GM21526 (cell line): ENCODE measurements around the gene RASD1.
"Not testable (repeated sequence)": the region's sequence is repeated elsewhere in the genome, so short reads cannot be mapped to it uniquely, and the experiment has no call there.

Experiments used
- ATAC-seq: cut with Tn5 transposase; IDR thresholded peaks from one replicate; pipeline ENCODE4 v1.9.1; 2021; ENCODE audit warnings: moderate library complexity; ENCODE audit not compliant: unreplicated experiment, low FRiP score

RASD1 gene

DNA sequence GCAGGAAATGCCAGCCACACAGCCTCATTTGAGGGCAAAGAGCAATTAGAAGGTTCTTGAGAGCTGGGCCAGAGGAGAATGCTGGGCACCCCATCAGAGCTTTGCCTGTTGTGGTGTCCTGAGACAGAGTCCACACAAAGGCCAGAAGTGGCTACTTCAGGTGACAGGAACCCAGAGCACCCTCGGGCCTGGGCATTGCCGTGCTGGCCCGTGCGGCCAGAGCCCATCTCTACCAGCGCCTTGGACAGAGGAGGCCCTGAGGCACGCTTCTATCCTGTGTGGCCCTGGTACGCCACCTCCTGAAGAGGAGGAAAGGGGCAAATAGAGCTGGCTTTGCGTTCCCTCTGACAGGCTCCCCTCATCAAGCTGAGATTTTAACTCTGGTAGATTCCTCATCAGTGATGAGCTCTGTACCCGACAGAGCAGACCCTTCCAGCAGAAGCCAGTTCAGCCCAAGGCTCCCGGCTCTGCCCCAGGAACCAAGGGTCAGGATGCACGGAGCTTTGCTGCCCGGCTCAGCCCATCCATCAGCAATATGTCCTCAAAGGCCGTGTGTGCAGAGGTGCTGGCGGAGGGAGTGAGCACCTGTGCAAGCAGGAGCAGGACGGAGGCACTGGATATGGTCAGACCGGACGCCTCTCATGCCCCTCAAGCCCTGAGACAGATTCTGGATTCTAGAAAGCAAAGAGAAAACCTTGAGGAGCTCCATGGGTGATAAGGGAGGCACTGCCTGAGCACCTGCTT, 3.4 kb upstream of the RASD1 start:
- no peak for ATAC-seq

DNA sequence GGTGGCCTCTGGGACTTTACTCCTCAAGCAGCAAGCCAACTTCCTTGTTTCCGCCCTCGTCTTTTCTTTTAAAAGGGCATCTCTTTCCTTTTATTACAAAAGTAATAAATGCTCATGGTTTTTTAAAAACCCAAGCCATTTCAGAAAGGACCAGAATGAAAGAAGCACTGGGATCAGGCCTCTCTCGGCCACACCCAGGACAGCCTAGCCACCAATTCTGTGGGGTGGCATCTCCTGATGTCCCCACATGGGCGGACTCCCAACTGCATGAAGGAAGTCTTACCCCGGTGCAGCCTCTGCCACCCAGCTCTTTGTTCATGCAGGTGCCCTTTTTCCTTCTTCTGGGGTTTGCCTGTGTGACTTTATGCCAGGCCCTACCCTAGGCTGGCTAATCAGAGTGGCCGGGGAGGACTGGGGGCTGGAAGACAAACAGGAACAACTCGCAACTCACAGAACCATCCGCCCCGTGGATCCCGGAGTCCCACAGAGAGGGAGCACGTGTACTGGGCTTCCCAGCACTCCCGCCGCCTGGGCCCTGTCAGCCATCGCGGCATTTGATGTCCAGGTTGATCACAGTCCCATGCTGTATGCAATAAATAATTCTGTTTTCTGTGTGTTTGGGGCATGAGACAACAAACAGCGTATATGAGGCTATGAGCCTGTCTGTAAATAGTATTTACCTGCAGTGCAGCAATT, 2.6 kb upstream of the RASD1 start:
- ATAC-seq = no peak

DNA sequence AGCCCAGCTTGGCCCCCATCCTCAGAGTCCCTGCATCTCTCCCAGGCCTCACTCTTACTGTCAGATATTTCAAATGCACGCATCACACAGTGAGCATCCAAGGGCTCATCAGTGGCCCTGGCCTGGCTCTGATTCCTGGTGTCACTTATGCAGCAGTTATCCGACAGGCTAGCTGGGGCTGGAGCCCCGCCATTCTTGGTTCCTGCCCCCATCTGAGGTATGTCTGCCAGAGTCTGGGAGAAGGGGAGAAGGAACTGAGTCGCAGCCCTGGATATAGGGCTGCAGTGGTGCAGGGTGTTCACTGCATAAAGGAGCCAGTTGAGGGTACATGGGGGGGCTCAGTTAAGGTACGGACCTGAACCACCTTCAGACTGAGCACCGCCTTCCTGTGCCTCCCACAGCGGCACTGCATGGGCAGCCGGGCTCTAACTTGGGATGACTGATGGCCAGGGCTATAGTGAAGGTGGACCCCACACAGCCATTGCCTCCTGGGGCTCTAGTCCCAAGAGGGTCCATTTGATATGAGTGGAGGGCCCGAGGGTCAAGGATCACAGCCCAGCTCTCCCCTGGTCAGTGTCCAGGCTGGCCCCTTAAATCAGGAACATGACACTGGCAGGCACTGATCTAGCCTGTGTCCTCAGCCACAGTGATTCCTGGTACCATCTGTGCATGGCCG, 1.8 kb upstream of the RASD1 start:
- ATAC-seq = no peak

DNA sequence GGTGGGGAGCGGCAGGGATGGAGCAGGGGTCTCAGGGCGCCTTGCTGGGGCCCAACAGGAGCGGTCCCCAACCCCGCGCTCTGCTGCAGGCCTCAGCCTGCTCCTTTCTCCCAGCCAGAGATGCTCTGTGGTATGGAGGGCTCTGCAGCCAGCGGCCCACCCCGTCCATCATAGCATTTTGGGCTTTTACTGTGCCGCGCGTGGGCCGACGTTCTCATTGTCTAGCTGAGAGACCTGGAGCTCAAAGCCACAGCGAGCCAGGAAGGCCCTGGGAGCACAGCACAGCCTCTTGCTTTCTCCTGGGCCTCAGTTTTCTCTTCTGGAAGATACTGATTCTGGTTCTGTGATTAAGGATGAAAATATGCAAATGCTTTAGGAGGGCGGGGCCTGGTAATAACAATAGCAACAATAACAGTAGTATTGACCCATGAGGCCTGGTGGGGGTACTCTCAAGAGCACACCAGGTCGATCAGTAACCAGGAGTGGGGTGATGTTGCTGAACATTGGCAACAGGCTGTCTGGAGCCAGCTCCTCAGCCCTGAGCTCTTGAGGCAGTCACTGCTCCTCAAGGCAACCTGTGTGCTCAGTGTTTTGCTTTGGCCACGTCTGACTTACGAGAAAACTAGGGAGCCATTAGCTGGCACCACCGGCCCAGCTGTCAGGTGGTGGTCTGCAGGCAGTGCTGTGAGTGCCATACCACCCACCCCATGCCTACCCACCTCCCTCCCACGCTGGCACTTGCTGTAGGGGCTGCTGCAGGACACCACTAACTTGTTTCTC, 1.1 kb upstream of the RASD1 start:
- peak; percentile 7 for ATAC-seq

DNA sequence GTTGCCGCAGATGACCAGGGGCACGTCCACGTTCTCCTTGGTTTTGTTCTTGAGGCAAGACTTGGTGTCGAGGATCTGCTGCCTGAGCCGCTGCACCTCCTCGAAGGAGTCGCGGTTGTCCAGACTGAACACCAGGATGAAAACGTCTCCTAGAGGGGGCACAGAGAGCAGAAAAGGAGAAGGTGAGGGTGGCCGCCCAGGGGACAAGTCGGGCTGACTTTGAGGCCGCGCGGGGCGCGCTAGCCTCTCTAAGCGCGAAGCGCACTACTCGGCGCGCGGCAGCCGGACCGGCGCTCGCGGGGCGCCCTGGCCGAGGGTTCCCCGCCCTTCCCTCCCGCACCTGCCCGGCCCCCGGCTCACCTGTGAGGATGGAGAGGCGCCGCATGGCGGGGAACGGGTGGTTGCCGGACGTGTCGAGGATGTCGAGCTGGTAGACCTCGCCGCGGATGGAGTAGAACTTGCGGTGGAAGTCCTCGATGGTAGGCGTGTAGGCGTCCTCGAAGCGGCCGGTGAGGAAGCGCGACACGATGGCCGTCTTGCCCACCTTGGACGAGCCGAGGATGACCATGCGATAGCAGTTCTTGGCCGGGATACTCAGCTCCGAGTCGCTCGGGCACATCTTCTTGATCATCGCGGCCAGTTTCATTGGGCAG, 533 bp downstream of the RASD1 start:
- ATAC-seq = no peak

DNA sequence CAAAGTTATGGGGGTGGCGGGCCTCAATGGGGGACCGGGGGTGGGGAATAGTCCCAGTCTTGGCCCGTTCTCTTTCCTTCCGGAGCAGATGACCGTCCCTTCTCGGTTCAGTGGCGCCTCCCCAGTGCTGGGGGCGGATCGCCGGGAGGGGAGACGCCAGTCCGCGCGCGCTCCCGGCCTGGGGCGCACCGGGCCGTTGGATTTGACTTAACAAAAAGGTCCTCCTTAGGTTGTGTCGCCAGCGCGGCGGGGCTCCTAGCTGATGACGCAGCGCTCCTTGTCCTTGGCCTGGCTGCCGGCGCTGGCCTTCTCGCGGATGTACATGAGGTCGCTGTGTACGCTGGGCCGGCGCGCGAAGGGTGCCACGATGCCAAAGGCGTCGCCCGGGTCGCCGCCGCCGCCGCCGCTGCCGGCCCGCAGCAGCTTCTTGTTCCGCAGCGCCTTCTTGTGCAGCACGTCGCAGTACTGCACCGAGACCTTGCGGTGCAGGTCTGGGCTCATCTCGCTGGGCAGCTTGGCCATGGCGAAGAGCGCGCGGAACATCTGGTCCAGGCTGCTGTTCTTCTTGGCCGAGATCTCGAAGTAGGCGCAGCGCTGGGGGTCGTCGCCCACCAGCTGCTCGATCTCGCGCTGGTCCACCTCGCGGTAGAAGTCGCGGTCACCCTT, 1.2 kb downstream of the RASD1 start:
- ATAC-seq = no peak

DNA sequence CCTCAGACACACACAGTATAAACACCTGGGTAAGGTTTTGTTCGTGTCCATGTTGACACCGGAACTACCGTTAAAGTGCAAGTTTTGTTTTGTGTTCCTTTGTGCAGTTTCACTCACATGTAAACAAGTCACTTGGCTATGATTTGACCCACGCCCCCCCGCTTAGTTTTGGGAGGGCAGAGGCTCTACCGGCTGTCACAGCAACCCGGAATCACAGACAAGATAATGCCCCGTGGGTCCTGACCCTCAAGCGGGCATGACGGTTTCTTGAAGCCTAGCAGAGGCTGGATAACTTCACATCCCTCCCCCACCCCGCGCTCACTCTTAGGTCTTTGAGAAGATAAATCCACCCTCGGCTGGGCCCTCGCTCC, 1.7 kb downstream of the RASD1 start:
- ATAC-seq = no peak

DNA sequence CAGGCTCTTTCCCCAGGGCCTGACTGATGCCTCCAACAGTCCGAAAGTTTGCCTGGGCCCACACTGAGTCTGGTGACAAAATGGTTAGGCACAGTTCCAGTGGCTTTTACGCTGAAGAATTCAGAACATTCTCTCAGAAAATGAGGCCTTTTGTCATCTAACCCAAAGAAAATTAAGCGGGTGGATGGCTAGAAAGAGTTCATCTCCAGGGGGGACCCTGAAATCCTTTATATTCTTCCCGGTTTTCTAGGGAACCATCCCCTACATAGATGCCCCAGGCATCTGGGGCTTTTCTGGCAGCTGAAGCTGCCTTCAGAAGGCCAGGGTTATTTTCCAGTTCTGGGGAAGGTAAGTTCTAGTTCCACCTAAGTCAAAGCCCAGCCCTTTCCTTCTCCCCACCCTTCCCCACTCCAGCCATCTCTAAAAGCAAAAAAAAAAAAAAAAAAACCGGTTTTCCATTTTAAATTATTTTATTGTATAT, 2.2 kb downstream of the RASD1 start:
- ATAC-seq = no peak

DNA sequence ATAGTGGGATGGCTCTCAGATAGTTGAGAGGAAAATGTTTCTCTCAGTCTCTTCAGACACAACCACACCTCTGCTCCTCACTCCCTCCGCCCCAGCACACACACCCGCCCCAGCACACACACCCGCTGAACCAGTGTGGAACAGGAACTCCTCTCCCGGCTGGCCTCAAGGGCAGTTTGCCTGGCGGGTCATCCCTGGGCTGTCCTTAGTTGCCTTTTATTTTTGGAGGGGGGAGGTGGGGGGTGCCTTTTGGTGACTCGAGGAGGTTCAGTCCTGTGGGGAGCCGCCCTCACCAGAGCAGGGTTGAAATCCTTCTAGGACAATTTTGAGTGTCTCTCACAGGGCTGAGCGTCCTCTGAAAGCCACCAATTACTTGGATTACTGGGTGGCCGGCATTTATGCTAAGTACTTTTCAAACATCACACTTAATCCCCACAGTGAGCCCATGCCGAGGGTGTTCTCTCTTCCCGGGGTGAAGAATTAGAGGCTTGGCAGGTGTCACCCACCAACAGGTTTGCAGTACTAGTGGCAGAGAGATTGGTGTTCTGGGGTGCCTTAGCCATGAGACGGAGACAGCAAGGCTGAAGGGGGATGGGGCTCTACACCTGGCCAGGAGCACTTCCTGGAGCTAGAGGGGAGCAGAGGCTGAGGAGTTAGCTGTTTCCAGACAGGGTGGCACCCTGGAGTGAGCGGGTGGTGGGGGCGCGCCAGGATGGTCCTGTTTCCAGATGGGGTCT, 2.8 kb downstream of the RASD1 start:
- ATAC-seq = no peak

DNA sequence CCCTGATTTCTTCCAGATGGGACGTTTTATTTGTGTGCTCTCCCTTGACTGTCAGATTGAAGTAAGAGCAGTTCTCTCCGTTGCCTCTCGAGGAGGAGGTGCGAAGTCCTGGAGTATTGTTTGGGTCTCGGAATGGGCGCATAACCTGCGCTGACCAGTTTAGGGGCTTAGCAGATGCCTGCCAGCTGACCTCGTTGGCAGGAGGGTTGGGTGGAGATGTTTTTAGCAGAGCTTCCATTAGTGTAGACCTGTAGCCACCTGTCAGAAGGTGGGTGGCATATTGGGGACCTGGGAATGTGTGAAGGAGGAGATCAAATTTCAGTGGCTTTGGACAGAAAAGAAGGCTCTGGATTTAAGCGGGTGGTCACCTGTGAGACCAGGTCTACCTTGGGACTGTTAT, 3.6 kb downstream of the RASD1 start:
- ATAC-seq = no peak

DNA sequence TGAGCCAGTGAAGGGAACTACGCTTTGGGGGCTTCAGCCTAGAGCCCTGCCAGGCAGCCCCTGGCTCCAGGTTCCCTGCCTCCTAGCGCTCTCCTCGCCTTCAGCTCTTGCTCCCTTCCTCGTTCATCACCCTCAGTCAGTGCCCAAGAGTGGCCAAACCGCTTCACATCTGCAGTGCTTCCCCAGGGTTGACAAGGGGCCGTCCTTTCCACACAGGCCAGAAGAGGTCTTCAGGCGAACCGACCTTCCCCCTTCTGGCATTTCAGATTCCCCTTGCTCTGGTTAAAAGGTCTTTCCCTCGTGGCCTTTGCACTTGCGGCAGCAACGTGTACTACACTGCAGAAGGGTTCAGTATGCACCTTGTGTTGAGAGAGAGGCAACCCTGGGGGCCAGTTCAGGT, 4.1 kb downstream of the RASD1 start:
- no peak for ATAC-seq

DNA sequence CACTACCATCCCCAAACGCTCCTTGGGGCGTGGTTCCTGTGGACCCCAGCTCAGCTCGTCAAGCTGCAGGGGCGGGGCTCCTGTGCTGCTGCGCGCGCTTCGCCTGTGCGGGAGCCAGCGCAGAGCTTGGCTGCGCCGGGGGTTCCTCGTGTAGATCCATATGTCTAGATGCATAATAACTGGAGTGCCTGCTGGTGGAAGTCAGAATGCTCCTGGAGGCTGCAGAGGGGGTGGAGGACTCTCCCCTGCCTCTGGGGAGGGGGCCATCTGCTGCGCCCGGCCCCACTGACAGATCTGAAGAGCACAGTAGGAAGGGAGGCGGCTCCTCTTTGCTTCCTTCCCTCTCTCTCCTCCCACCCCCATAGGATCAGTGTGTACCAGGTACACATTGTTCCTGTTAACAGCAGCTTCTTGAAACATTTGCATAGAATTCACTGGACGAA, 4.6 kb downstream of the RASD1 start:
- no peak for ATAC-seq

DNA sequence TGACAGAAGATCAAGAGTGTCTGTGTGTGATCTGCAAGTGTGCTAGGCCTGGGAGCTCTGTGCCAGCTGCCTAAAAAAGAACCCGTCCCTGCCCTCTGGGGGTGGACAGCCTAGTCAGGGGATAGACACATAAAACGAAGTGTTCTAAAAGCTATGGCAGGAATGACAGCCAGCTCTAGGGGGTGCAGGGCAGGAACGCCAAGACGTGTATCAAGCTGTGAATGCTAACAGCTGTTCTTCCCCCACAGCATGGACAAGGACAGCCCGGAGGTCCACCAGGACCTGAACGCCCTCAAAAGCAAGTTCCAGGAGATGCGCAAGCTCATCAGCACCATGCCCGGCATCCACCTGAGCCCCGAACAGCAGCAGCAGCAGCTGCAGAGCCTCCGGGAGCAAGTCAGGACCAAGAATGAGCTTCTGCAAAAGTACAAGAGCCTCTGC, 5.1 kb downstream of the RASD1 start:
- no peak for ATAC-seq

DNA sequence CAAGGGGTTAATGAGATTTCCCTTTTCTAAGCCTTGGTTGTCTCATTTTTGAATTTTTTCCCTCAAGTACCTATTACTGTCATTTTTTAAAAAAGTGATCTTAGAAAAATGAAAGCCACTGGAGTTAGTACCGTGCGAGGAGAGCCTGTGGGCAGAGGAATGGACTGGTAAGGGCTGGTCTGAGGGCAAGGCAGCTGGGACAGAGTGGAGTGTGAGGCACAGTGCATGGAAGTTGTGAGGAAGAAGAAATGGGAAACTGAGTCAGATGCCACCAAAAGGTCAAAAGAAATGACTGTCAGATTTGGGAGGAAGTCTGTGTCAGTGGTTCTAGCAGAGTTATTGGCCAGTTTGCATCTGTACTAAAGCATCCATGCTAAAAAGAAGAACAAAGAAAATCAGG, 8.2 kb downstream of the RASD1 start:
- no peak for ATAC-seq

DNA sequence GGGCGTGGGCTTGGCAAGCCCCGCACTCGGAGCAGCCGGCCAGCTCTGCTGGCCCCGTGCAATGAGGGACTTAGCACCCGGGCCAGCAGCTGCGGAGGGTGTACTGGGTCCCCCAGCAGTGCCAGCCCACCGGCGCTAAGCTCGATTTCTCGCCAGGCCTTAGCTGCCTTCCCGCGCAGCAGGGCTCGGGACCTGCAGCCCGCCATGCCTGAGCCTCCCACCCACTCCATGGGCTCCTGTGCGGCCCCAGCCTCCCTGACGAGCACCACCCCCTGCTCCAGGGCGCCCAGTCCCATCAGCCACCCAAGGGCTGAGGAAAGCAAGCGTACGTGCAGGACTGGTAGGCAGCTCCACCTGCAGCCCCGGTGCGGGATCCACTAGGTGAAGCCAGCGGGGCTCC, 9.8 kb downstream of the RASD1 start:
- not testable (repeated sequence) for ATAC-seq

DNA sequence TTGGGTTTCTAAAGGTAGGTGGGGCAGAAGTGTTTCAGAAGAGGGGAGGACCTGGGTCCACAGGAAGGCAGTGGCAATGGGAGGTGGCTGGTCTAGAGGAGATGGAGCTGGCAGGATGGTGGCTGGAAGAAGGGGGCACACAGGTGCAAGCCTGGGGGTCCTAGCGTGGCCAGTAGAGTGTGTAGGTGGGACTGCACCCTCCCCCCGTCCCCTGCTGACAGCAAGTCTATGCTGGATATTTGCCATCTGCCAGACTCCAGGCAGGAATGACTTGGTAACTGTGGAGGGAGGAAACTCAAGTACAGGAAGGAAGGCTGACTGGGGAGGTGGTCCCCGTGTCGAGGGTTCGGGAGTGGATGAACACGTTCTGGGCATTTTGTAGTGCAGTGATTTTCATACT, 10.8 kb downstream of the RASD1 start:
- no peak for ATAC-seq

DNA sequence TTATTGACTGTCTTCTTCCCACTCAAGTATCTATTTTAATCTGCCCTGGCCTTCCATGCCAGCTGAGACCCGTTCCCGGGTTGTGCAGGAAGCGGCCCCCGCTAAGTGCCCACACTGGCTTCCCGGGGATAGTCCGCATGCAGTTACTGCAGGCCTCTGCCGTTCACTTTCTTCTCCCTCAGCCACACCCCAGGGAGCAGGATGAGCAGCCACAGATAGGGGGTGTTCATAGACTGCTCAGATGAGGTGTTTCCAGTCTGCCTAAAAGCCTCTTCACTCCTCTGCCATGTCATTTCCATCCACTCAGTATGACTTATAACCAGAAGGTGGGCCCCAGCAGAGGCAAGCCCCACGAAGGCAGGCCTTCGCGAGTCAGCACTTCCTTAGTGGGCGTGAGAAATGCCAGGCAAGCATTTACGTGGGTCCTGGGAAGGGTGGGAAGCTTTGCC, 11.7 kb downstream of the RASD1 start:
- ATAC-seq = no peak

DNA sequence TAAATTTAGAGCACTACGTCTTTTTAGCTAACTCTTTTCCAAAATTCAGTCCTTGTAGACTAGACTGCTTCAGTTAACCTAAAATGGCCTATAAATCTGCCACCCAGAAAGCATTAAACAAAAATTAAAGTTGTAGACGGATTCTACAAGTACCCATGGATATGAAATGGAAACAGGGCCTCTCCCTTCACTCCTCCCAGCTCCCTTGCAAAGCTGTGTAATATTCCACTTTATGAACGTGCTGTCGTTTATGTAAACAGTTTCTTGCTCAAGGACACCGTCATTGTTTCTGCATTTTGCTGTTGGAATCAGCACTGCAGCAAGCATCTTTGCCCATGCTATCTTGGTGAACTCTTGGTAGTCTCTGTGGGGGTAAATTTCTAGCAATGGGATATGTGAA, 14.3 kb downstream of the RASD1 start:
- no peak for ATAC-seq

DNA sequence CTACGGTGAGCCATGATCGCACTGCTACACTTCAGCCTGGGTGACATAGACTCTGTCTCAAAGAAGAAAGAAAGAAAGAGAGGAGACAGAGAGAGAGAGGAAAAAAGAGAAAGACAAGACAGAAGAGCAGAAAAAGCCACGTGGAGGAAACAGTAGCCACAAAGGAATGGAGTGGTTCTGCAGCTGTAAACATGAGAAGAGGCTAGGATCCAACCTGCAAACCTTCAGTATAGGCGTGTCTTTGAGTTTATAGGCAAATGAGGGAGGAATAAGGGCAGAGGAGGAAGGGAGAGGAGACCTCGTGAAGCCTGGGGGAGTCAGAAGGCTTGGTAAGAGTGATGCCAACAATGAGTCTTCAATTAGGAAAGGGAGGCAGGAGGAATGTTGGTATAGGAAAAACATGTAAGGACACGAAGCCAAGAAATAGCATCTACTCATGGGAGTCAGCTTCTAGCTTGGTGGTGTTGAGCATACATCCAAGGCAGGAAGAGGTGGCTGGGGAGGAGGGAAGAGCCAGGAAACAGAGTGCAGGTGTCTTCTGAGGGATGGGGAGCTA, 15.5 kb downstream of the RASD1 start:
- no peak for ATAC-seq
